ENCODE measurements around the gene ATG16L1.

The ATG16L1 gene

DNA sequence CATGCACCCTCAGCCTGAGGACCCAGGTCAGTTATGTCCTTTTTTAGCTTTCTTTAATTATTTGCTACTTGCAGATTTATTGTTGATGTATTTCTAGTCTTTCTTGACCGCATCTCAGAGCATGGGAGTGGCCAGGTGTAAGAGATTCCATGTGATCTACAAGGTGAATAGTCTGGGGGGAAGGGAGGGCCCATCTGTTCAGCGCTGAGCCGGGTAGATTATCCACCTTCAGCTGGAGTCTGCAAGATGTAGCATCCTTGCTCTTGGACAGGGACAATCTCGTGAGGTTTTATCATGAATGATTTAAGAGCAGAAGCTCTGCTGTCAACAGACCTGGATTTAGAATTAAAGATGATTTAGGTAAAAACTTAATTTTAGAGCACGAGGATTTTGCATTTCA, 90.8 kb downstream of the ATG16L1 start:
- no peak for DNase-seq
- POLR2A ChIA-PET, result interaction anchor here (0.6 kb wide), 2 partner anchors 46 to 132 kb away, joined by 3 to 4 read pairs; no protein-coding TSS in a partner anchor
- H3K27me3 ChIP-seq (replicated peaks in 2 of 5; ENCODE audit: control insufficient read depth in 4 of 5, insufficient read depth in 5 of 5, low read length in 4 of 5), result no peaks in the 10 kb centered on the region
- no peak overlapping the region for H3K4me3 ChIP-seq (ENCODE audit: control insufficient read depth in 1 of 7, extremely low read depth in 1 of 7, insufficient read depth in 4 of 7, low read depth in 2 of 7, low read length in 6 of 7)
- CTCF ChIA-PET, result interaction anchor here (1.2 to 2.8 kb wide), 3 partner anchors 11 to 33 kb away, joined by 3 to 7 read pairs (median 4); no protein-coding TSS in a partner anchor
- no peaks in the 10 kb centered on the region for H3K36me3 ChIP-seq (ENCODE audit: control insufficient read depth in 4 of 4, insufficient read depth in 4 of 4, low read length in 3 of 4)
- H3K9me3 ChIP-seq (ENCODE audit: control extremely low read depth in 1 of 5, control insufficient read depth in 4 of 5, insufficient read depth in 2 of 5, low read depth in 1 of 5, low read length in 4 of 5), result no peaks in the 10 kb centered on the region
- H3K4me1 ChIP-seq (ENCODE audit: control extremely low read depth in 1 of 4, control insufficient read depth in 4 of 4, insufficient read depth in 4 of 4, low read length in 3 of 4), result peaks cover 0 to 9% (median under 1%) of the 10 kb centered on the region in 4 experiments
- WGBS (ENCODE audit: insufficient coverage), result 100% methylated on average over 1 of the region's 5 CpGs
- H3K27ac ChIP-seq (ENCODE audit: insufficient read depth in 1 of 2, low read depth in 1 of 2, low read length in 2 of 2, poor library complexity in 1 of 2, severe bottlenecking in 2 of 2), result no peak overlapping the region

GRCh38 chr2:233343171-233343705, 91.8 kb downstream of the ATG16L1 start:
- ChIA-PET POLR2A (no interaction called here), CTCF (interaction anchor here (0.7 to 2.8 kb wide), 6 partner anchors 10 to 282 kb away, joined by 3 to 7 read pairs (median 3); no protein-coding TSS in a partner anchor)
- Histone ChIP-seq H3K36me3 (ENCODE audit: control insufficient read depth in 4 of 4, insufficient read depth in 4 of 4, low read length in 3 of 4) (no peaks in the 10 kb centered on the region), H3K27me3 (replicated peaks in 2 of 5; ENCODE audit: control insufficient read depth in 4 of 5, insufficient read depth in 5 of 5, low read length in 4 of 5) (peaks cover 0 to 1% (median 0%) of the 10 kb centered on the region in 5 experiments), H3K4me1 (ENCODE audit: control extremely low read depth in 1 of 4, control insufficient read depth in 4 of 4, insufficient read depth in 4 of 4, low read length in 3 of 4) (peaks cover 0 to 6% (median under 1%) of the 10 kb centered on the region in 4 experiments), H3K4me3 (ENCODE audit: control insufficient read depth in 1 of 7, extremely low read depth in 1 of 7, insufficient read depth in 4 of 7, low read depth in 2 of 7, low read length in 6 of 7) (no peak overlapping the region), H3K27ac (ENCODE audit: insufficient read depth in 1 of 2, low read depth in 1 of 2, low read length in 2 of 2, poor library complexity in 1 of 2, severe bottlenecking in 2 of 2) (no peak overlapping the region), H3K9me3 (ENCODE audit: control extremely low read depth in 1 of 5, control insufficient read depth in 4 of 5, insufficient read depth in 2 of 5, low read depth in 1 of 5, low read length in 4 of 5) (no peaks in the 10 kb centered on the region)
- WGBS (ENCODE audit: insufficient coverage), result 93% methylated on average over 6 of the region's 15 CpGs
- no peak for DNase-seq
